HEK293 (cell line): ENCODE data around the gene STX16.

Experiments used
- CTCF ChIA-PET: fragments of 350-600 bp; formaldehyde crosslinking; extraction: SDS; loops from one replicate; lab custom pipeline; 2021; ENCODE audit warnings: antibody characterized with exemption; lab: Yijun Ruan, JAX
- POLR2A ChIA-PET: fragments of 300-600 bp; formaldehyde crosslinking; extraction: SDS; loops from one replicate; lab custom pipeline; 2020; ENCODE audit warnings: antibody characterized with exemption, inconsistent platforms; lab: Yijun Ruan, JAX
- H3K27ac ChIP-seq: fragments of 200-500 bp; sonication (Bioruptor generic); 2 replicates; pipeline ENCODE4 v1.5.1; 2014; ENCODE audit warnings: low read depth, low read length, control low read depth, inconsistent platforms; ENCODE audit errors: extremely low read depth
- H3K36me3 ChIP-seq, 2 experiments: fragments of 200-500 bp in 1 of 2; sonication (Bioruptor generic) in 1 of 2; 1 replicate in 1 of 2; 2 replicates in 1 of 2; pipeline ENCODE4 v1.5.1; 2014 to 2017; ENCODE audit warnings: inconsistent platforms in 2 of 2, low read length in 2 of 2; ENCODE audit not compliant: control insufficient read depth in 2 of 2, insufficient read depth in 1 of 2
- H3K4me1 ChIP-seq: fragments of 200-500 bp; sonication (Bioruptor generic); 2 replicates; pipeline ENCODE4 v1.5.1; 2014; ENCODE audit warnings: mild to moderate bottlenecking, low read length, inconsistent platforms; ENCODE audit not compliant: control insufficient read depth, insufficient read depth
- H3K4me3 ChIP-seq: 2 replicates; pipeline ENCODE4 v1.5.1; 2011; ENCODE audit warnings: low read depth, mild to moderate bottlenecking, control low read depth, low read length, moderate library complexity
- H3K9me3 ChIP-seq: fragments of 200-500 bp; sonication (Bioruptor generic); 2 replicates; pipeline ENCODE4 v1.5.1; 2014; ENCODE audit warnings: low read depth, low read length, inconsistent platforms; ENCODE audit not compliant: control insufficient read depth, insufficient read depth
- PBX3 ChIP-seq: sonication (generic); formaldehyde crosslinking; IDR thresholded peaks from 2 replicates; pipeline ENCODE4 v1.8.1; 2022; ENCODE audit warnings: mild to moderate bottlenecking, moderate library complexity, missing genetic modification reagents
- PRDM2 ChIP-seq: fragments of 450-650 bp; formaldehyde crosslinking; IDR thresholded peaks from 2 replicates; pipeline ENCODE4 v1.5.1; 2016; ENCODE audit warnings: missing biosample characterization, missing genetic modification characterization, borderline replicate concordance
- ZBTB48 ChIP-seq: fragments of 450-650 bp; formaldehyde crosslinking; IDR thresholded peaks from 2 replicates; pipeline ENCODE4 v1.5.1; 2016; ENCODE audit warnings: missing biosample characterization, missing genetic modification characterization
- ZEB2 ChIP-seq: fragments of 450-650 bp; formaldehyde crosslinking; IDR thresholded peaks from 2 replicates; pipeline ENCODE4 v1.5.1; 2016; ENCODE audit warnings: missing biosample characterization, missing genetic modification characterization
- ZNF112 ChIP-seq: fragments of 450-650 bp; formaldehyde crosslinking; IDR thresholded peaks from 2 replicates; pipeline ENCODE4 v1.5.0; 2017; ENCODE audit warnings: missing biosample characterization, missing genetic modification characterization
- ZNF148 ChIP-seq: fragments of 450-650 bp; formaldehyde crosslinking; IDR thresholded peaks from 2 replicates; pipeline ENCODE4 v1.5.0; 2017; ENCODE audit warnings: missing biosample characterization, missing genetic modification characterization, borderline replicate concordance
- ZNF350 ChIP-seq: fragments of 450-650 bp; formaldehyde crosslinking; IDR thresholded peaks from 2 replicates; pipeline ENCODE4 v1.5.0; 2017; ENCODE audit warnings: missing biosample characterization, mild to moderate bottlenecking, missing genetic modification characterization
- ZNF449 ChIP-seq: fragments of 450-650 bp; formaldehyde crosslinking; IDR thresholded peaks from 2 replicates; pipeline ENCODE4 v1.5.1; 2017; ENCODE audit warnings: missing biosample characterization, mild to moderate bottlenecking, missing genetic modification characterization, moderate library complexity
- ZNF585B ChIP-seq: fragments of 450-650 bp; formaldehyde crosslinking; IDR thresholded peaks from 2 replicates; pipeline ENCODE4 v1.5.1; 2016; ENCODE audit warnings: missing biosample characterization, missing genetic modification characterization
- ZNF600 ChIP-seq: fragments of 450-650 bp; formaldehyde crosslinking; IDR thresholded peaks from 2 replicates; pipeline ENCODE4 v1.5.1; 2016; ENCODE audit warnings: missing biosample characterization, missing genetic modification characterization
- ZNF626 ChIP-seq: fragments of 450-650 bp; sonication (Bioruptor Pico); formaldehyde crosslinking; IDR thresholded peaks from 2 replicates; pipeline ENCODE4 v1.5.1; 2018; ENCODE audit warnings: missing biosample characterization, missing genetic modification characterization, inconsistent platforms
- ZNF677 ChIP-seq: fragments of 450-650 bp; IDR thresholded peaks from 2 replicates; pipeline ENCODE4 v1.5.0; 2018; ENCODE audit warnings: missing biosample characterization, mild to moderate bottlenecking, missing genetic modification characterization, moderate library complexity
- ZSCAN18 ChIP-seq: fragments of 450-650 bp; formaldehyde crosslinking; IDR thresholded peaks from 2 replicates; pipeline ENCODE4 v1.5.1; 2016; ENCODE audit warnings: missing biosample characterization, missing genetic modification characterization
- ZSCAN23 ChIP-seq: fragments of 450-650 bp; formaldehyde crosslinking; IDR thresholded peaks from 2 replicates; pipeline ENCODE4 v1.5.1; 2016; ENCODE audit warnings: missing biosample characterization, missing genetic modification characterization

Gene STX16

GRCh38 chr20:58664331-58664730 is 13.2 kb downstream of the STX16 start (continued):
- TF ChIP-seq PRDM2 (tag by site-specific recombination), result no peak
- TF ChIP-seq PBX3 (CRISPR knock-in tag), result no peak
- no peak for TF ChIP-seq ZNF600 (tag by site-specific recombination)

- CTCF ChIA-PET, result no interaction called here
These were observed 13.8 kb downstream of the STX16 start for GRCh38 chr20:58664883-58665282.

GRCh38 chr20:58665606-58666005 is 14.5 kb downstream of the STX16 start:
- Histone ChIP-seq H3K4me3 (no peak overlapping the region), H3K36me3 (peaks cover 13 to 80% of the 10 kb centered on the region in 2 experiments), H3K27ac (no peak overlapping the region), H3K9me3 (no peaks in the 10 kb centered on the region), H3K4me1 (no peaks in the 10 kb centered on the region)
- POLR2A ChIA-PET, result no interaction called here
- TF ChIP-seq ZSCAN18 (no peak), ZNF350 (tag by site-specific recombination) (no peak), ZNF449 (tag by site-specific recombination) (peak; percentile 73)
- CTCF ChIA-PET, result no interaction called here

More at GRCh38 chr20:58664883-58665282, 13.8 kb downstream of the STX16 start:
- H3K27ac ChIP-seq, result no peak overlapping the region
- no peaks in the 10 kb centered on the region for H3K9me3 ChIP-seq
- TF ChIP-seq ZNF148 (tag by site-specific recombination) (no peak), ZNF677 (tag by site-specific recombination) (no peak), ZBTB48 (tag by site-specific recombination) (no peak), ZSCAN23 (tag by site-specific recombination) (no peak), ZNF585B (tag by site-specific recombination) (no peak), ZEB2 (tag by site-specific recombination) (no peak), ZNF112 (tag by site-specific recombination) (no peak), ZNF626 (tag by site-specific recombination) (no peak)
- TF ChIP-seq, all 188 proteins: peak for 0
- Histone ChIP-seq H3K36me3 (peaks cover 13 to 80% of the 10 kb centered on the region in 2 experiments), H3K4me3 (no peak overlapping the region), H3K4me1 (no peaks in the 10 kb centered on the region)
- POLR2A ChIA-PET, result no interaction called here
